Thyroid gland (tissue), 4 donors: ENCODE data around the gene EML2. TPM values are rescaled to one million over a fixed set of nuclear protein-coding genes. Genes with fewer than 3 reads are reported as not detected.

ENCODE experiments used
- DNase-seq, 2 donors: peaks; one replicate each; pipeline ENCODE4 v3.0.0-alpha.2; 2019
- H3K27ac ChIP-seq, 3 donors: fragments of 200-600 bp; sonication (generic); 1 replicate in 2 of 3; 2 replicates in 1 of 3; pipeline ENCODE4 v1.5.1; 2016 to 2019; ENCODE audit warnings: mild to moderate bottlenecking in 1 of 3, moderate library complexity in 1 of 3
- H3K27me3 ChIP-seq: fragments of 200-600 bp; sonication (generic); one replicate; pipeline ENCODE4 v1.5.1; 2019
- H3K36me3 ChIP-seq, 2 donors: fragments of 200-600 bp; sonication (generic); one replicate each; pipeline ENCODE4 v1.5.1; 2016 to 2019
- H3K4me1 ChIP-seq, 2 donors: fragments of 200-600 bp; sonication (generic); one replicate each; pipeline ENCODE4 v1.5.1; 2017 to 2019
- H3K4me3 ChIP-seq, 3 donors: fragments of 200-600 bp; sonication (generic); replicated peaks in 1 of 3; 1 replicate in 2 of 3; 2 replicates in 1 of 3; pipeline ENCODE4 v1.5.1; 2016; ENCODE audit warnings: mild to moderate bottlenecking in 1 of 3
- H3K9me3 ChIP-seq: fragments of 200-600 bp; sonication (generic); one replicate; pipeline ENCODE4 v1.5.1; 2017
- POLR2A ChIP-seq, 2 donors: fragments of 450-650 bp; IDR thresholded peaks; one replicate each; pipeline ENCODE4 v1.6.1; 2017; ENCODE audit warnings: antibody characterized with exemption in 2 of 2, mild to moderate bottlenecking in 2 of 2, moderate library complexity in 1 of 2
- WGBS, 2 donors: methylation state at CpG; one replicate each; pipeline ENCODE4 v1.1.5; 2017; 5-methylcytosine and 5-hydroxymethylcytosine counted together
- intact Hi-C: fragments of 100-400 bp; cut with DNase I; formaldehyde crosslinking; loops from one replicate; pipeline ENCODE4 v1.15.1; 2023
- total RNA-seq, 4 donors: library from RNA; depleted of rRNA; stranded (reverse); fragments of >200 nt; gene quantifications; one replicate each; pipeline ENCODE4 v1.2.3, GENCODE V29; 2016
- TF ChIP-seq, protein P1 (sequence below), 6 experiments: fragments of 200-600 bp in 3 of 6; fragments of 450-650 bp in 3 of 6; sonication (generic) in 3 of 6; IDR thresholded peaks; one replicate each; pipeline ENCODE4 v1.5.1; 2016 to 2019; ENCODE audit warnings: antibody characterized with exemption in 6 of 6, mild to moderate bottlenecking in 2 of 6, inconsistent platforms in 1 of 6, moderate library complexity in 1 of 6

The EML2 gene
- total RNA-seq, 4 donors from 2014 or later, result 33.1 to 148 (median 36.8) TPM

DNA sequence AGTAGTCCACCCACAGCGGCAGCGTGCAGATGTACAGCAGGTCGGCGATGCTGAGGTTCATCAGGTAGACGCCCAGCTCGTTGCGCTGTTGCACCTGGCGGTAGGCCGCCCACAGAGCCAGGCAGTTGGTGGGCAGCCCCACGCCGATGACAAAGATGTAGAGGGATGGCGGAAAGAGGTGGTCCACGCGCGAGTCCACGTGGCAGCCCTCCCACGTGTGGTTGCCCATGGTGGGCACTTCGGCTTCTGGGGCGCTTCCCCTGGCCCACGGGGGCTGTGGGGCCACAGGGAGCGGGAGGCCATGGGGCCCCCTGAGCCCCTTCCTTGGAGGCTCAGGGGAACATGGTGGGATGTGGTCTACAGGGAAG, 47.6 kb downstream of the EML2 start:
- intact Hi-C loops, result no loop called here
- H3K4me3 ChIP-seq, result no peak overlapping the region
- DNase-seq, result no peak
- TF ChIP-seq POLR2A (IDR thresholded peaks at IDR 0.05), result no peak
- TF ChIP-seq, protein P1, sequence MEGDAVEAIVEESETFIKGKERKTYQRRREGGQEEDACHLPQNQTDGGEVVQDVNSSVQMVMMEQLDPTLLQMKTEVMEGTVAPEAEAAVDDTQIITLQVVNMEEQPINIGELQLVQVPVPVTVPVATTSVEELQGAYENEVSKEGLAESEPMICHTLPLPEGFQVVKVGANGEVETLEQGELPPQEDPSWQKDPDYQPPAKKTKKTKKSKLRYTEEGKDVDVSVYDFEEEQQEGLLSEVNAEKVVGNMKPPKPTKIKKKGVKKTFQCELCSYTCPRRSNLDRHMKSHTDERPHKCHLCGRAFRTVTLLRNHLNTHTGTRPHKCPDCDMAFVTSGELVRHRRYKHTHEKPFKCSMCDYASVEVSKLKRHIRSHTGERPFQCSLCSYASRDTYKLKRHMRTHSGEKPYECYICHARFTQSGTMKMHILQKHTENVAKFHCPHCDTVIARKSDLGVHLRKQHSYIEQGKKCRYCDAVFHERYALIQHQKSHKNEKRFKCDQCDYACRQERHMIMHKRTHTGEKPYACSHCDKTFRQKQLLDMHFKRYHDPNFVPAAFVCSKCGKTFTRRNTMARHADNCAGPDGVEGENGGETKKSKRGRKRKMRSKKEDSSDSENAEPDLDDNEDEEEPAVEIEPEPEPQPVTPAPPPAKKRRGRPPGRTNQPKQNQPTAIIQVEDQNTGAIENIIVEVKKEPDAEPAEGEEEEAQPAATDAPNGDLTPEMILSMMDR (IDR thresholded peaks at IDR 0.05), result no peak
- H3K27ac ChIP-seq, result no peak overlapping the region
- H3K4me1 ChIP-seq, result peaks cover 0 to 6% of the 10 kb centered on the region in 2 donors
- H3K36me3 ChIP-seq, result no peaks in the 10 kb centered on the region
- no peaks in the 10 kb centered on the region for H3K9me3 ChIP-seq
- WGBS, 2 donors, result 87 to 93% methylated on average over 19 to 21 of the region's 21 CpGs
- H3K27me3 ChIP-seq, result no peaks in the 10 kb centered on the region

DNA sequence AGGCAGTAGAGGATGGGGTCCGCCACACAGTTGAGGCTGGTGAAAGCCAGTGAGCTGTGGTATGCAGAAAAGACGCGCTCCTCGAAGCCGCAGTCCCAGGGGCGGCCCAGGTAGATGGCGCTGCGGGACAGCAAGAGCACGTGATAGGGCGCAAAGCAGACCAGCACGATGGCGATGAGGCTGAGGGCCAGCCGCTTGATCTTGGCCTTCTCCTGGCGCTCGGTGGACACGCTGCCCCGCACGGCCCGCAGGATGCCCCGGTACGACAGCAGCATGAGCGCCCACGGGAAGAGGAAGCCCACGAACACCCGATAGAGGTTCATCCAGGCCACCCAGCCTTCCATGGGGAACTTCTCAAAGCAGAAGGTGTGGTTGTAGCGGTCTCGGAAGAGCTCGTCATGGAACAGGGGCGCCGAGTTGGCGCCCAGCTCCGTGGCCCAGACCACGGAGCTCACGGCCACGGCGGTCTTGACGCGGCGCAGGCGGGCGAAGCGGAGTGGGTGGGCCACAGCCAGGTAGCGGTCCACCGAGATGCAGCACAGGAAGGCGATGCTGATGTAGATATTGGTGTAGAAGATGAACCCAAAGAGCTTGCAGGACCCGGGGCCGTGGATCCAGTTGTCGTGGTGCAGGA, 48.1 kb downstream of the EML2 start:
- H3K36me3 ChIP-seq, result no peaks in the 10 kb centered on the region
- WGBS, 2 donors, result 59 to 63% methylated on average over 36 to 42 of the region's 48 CpGs
- intact Hi-C loops, result no loop called here
- peaks cover 0 to 6% of the 10 kb centered on the region in 2 donors for H3K4me1 ChIP-seq
- no peak overlapping the region for H3K27ac ChIP-seq
- H3K4me3 ChIP-seq, result no peak overlapping the region
- TF ChIP-seq, protein P1 (IDR thresholded peaks at IDR 0.05), result peak in 4 of 6 experiments; percentile 12 to 43 (median 34)
- TF ChIP-seq POLR2A (IDR thresholded peaks at IDR 0.05), result no peak
- no peaks in the 10 kb centered on the region for H3K9me3 ChIP-seq
- DNase-seq, result peak; percentile 59
- H3K27me3 ChIP-seq, result no peaks in the 10 kb centered on the region

DNA sequence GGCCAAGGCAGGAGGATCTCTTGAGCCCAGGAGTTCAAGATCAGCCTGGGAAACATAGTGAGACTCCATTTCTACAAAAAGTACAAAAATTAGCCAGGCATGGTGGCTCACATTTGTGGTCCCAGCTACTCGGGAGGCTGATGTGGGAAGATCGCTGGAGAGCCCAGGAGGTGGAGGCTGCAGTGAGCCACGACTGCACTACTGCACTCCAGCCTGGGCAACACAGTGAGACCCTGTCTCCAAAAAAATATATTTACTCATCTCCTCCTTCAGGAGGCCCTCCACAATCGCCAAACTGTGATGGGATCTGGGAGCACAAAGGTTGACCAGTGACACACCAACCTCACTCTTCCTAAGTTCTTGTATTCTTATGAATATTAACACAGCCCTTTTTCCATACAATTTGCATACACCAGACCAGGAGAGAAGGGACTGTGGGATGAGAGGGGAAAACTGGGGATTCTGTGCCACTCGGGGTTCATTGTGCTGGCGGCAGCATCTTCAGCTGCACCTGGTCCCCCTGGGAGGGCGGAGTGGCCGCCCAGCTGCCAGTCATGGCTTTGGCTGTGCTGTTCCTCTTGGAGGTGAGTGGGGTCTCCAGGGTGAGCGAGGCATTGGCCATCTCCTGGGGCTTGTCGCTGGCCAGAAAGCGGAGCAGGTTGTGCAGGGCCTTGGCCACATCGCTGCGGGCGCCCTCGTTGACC, 48.7 kb downstream of the EML2 start:
- no peak for DNase-seq
- Histone ChIP-seq H3K27me3 (no peaks in the 10 kb centered on the region), H3K36me3 (no peaks in the 10 kb centered on the region), H3K27ac (no peak overlapping the region), H3K4me1 (peaks cover 0 to 6% of the 10 kb centered on the region in 2 donors), H3K9me3 (no peaks in the 10 kb centered on the region), H3K4me3 (no peak overlapping the region)
- WGBS, 2 donors, result 64% methylated on average over 6 to 10 of the region's 15 CpGs
- no peak for TF ChIP-seq POLR2A (IDR thresholded peaks at IDR 0.05)
- TF ChIP-seq, protein P1 (IDR thresholded peaks at IDR 0.05), result no peak
- intact Hi-C loops, result no loop called here

DNA sequence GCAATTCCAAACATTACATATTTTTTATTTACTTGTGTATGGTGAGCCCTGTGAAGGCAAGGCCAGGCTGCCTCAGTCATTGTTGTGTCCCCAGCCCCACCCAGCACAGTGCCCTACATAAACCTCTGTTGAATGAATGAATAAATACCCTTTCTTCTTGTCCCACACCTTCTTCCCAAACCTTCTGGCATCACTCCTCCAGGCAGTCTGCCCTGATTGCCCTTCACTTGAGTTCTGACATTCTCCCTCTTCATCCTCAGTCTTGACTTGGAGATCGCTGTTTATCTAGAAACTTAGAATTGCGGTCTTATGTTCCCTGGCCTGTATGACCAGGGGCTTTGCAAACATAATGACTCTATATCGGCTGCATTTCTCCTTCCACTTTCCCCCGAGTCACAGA, 49.4 kb downstream of the EML2 start:
- TF ChIP-seq POLR2A (IDR thresholded peaks at IDR 0.05), result no peak
- TF ChIP-seq, protein P1 (IDR thresholded peaks at IDR 0.05), result no peak
- intact Hi-C loops, result no loop called here
- H3K9me3 ChIP-seq, result no peaks in the 10 kb centered on the region

DNA sequence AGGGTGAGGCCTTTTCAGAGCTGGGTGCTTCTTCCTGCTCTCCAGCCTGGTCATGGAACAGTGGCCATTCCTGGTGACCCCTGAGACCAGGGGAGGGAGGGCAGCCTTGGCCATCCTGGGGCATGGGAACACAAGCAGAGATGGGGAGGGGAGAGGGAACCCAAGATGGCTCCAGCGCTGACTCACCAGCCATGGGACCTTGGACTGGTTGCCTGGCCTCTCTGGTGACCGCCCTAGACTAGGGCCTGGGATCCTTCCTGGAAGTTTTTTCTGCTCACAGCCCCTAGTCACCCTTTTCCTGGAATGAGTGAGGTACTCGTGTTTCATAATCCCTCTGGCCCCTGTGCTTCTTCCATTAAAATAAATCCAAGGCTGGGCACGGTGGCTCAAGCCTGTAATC, 51.3 kb downstream of the EML2 start:
- Histone ChIP-seq H3K4me3 (no peak overlapping the region), H3K36me3 (no peaks in the 10 kb centered on the region), H3K27ac (peak overlapping the region in 1 of 3 donors; percentile 36), H3K27me3 (no peaks in the 10 kb centered on the region), H3K4me1 (peaks cover 5 to 17% of the 10 kb centered on the region in 2 donors), H3K9me3 (no peaks in the 10 kb centered on the region)
- no peak for TF ChIP-seq POLR2A (IDR thresholded peaks at IDR 0.05)
- TF ChIP-seq, protein P1 (IDR thresholded peaks at IDR 0.05), result no peak
- no peak for DNase-seq
- 60 to 72% methylated on average over 4 of the region's 4 CpGs for WGBS, 2 donors
- intact Hi-C loops, result no loop called here

More for the DNA sequence above, 49.4 kb downstream of the EML2 start:
- H3K27me3 ChIP-seq, result no peaks in the 10 kb centered on the region
- H3K36me3 ChIP-seq, result no peaks in the 10 kb centered on the region
- H3K4me3 ChIP-seq, result no peak overlapping the region
- no peak for DNase-seq
- WGBS, 2 donors, result 82 to 92% methylated on average over 4 of the region's 4 CpGs
- no peak overlapping the region for H3K27ac ChIP-seq
- H3K4me1 ChIP-seq, result peaks cover 0 to 10% of the 10 kb centered on the region in 2 donors
